Gastrocnemius medialis (tissue), 4 donors: ENCODE results near the gene MIPEP. TPM values are rescaled to one million over a fixed set of nuclear protein-coding genes. Genes with fewer than 3 reads are reported as not detected.

ENCODE experiments used
- ATAC-seq, 2 donors: fragments of 150-250 bp; one replicate each; pipeline ENCODE4 v1.9.1; 2016
- DNase-seq, 2 donors: peaks; one replicate each; pipeline ENCODE4 v3.0.0-alpha.2; 2019
- H3K27ac ChIP-seq, 4 donors: fragments of 200-600 bp; sonication (generic); 1 replicate in 1 of 4; 2 replicates in 3 of 4; pipeline ENCODE4 v1.5.1; 2016 to 2018; ENCODE audit warnings: mild to moderate bottlenecking in 2 of 4, moderate library complexity in 1 of 4
- H3K27me3 ChIP-seq, 3 donors: fragments of 200-600 bp; sonication (generic) in 2 of 3; 1 replicate in 1 of 3; 2 replicates in 2 of 3; pipeline versions ENCODE4 v1.5.1 to v1.6.0; 2016 to 2019; ENCODE audit warnings: mild to moderate bottlenecking in 1 of 3, moderate library complexity in 1 of 3
- H3K36me3 ChIP-seq, 2 donors: fragments of 200-600 bp; sonication (generic) in 1 of 2; one replicate each; pipeline ENCODE4 v1.5.1; 2017 to 2018
- H3K4me1 ChIP-seq, 2 donors: fragments of 200-600 bp; sonication (generic) in 1 of 2; one replicate each; pipeline ENCODE4 v1.5.1; 2016 to 2017; ENCODE audit warnings: mild to moderate bottlenecking in 2 of 2
- H3K4me3 ChIP-seq, 4 donors: fragments of 200-600 bp; sonication (generic) in 3 of 4; 1 replicate in 1 of 4; 2 replicates in 3 of 4; pipeline ENCODE4 v1.5.1; 2016 to 2019; ENCODE audit warnings: mild to moderate bottlenecking in 2 of 4
- H3K9me3 ChIP-seq, 3 donors: fragments of 200-600 bp; sonication (generic) in 2 of 3; 1 replicate in 1 of 3; 2 replicates in 2 of 3; pipeline ENCODE4 v1.5.1; 2016 to 2019
- CTCF ChIP-seq, 5 experiments: fragments of 450-650 bp in 3 of 5; fragments of 200-600 bp in 2 of 5; sonication (generic) in 2 of 5; IDR thresholded peaks in 4 of 5; conservative IDR thresholded peaks in 1 of 5; 1 replicate in 4 of 5; 2 replicates in 1 of 5; pipeline ENCODE4 v1.5.1; 2016 to 2019; ENCODE audit warnings: antibody characterized with exemption in 5 of 5, mild to moderate bottlenecking in 3 of 5, moderate library complexity in 3 of 5
- POLR2A ChIP-seq, 2 donors: fragments of 450-650 bp; IDR thresholded peaks; one replicate each; pipeline ENCODE4 v1.6.1; 2017; ENCODE audit warnings: antibody characterized with exemption in 2 of 2, mild to moderate bottlenecking in 2 of 2, moderate library complexity in 2 of 2
- in situ Hi-C, 4 donors: fragments of 200-750 bp; cut with MboI; loops; one replicate each; pipeline versions ENCODE4 v1.15.0 to v1.8.0; 2017; ENCODE audit warnings: low sequenced_read_pairs in 4 of 4
- intact Hi-C: fragments of 100-400 bp; cut with DNase I; formaldehyde crosslinking; loops from one replicate; pipeline ENCODE4 v1.15.1; 2023; ENCODE audit warnings: low total_unique reads
- total RNA-seq, 4 donors: library from RNA; depleted of rRNA; stranded (reverse); fragments of >200 nt; gene quantifications; one replicate each; pipeline versions ENCODE4 v1.1.0 to v1.2.3, GENCODE V29; 2016

Gene MIPEP
- total RNA-seq, 4 donors from 2014 or later = 9.2 to 23.1 (median 14.0) TPM

- DNase-seq (no peak), ATAC-seq (no peak)
- no peaks in the 10 kb centered on the region for H3K9me3 ChIP-seq
- H3K27ac ChIP-seq = no peak overlapping the region
- in situ Hi-C loops (no loop called here), intact Hi-C loops (no loop called here)
- no peaks in the 10 kb centered on the region for H3K27me3 ChIP-seq
- no peaks in the 10 kb centered on the region for H3K36me3 ChIP-seq
- H3K4me1 ChIP-seq = no peaks in the 10 kb centered on the region
- H3K4me3 ChIP-seq = no peak overlapping the region
- TF ChIP-seq CTCF (IDR thresholded peaks at IDR 0.05 in 4 of 5, conservative IDR thresholded peaks at IDR 0.05 in 1 of 5) (no peak), POLR2A (IDR thresholded peaks at IDR 0.05) (no peak)
These were observed 111.7 kb downstream of the MIPEP start for GRCh38 chr13:23777575-23777870.

- no peaks in the 10 kb centered on the region for H3K9me3 ChIP-seq
- in situ Hi-C loops = no loop called here
- TF ChIP-seq CTCF (IDR thresholded peaks at IDR 0.05 in 4 of 5, conservative IDR thresholded peaks at IDR 0.05 in 1 of 5) (no peak), POLR2A (IDR thresholded peaks at IDR 0.05) (no peak)
These were observed 112.3 kb downstream of the MIPEP start for GRCh38 chr13:23776698-23777574.

GRCh38 chr13:23772717-23773116, 116.5 kb downstream of the MIPEP start:
- no peaks in the 10 kb centered on the region for H3K27me3 ChIP-seq
- no peaks in the 10 kb centered on the region for H3K4me1 ChIP-seq
- intact Hi-C loops = no loop called here
- no peak overlapping the region for H3K27ac ChIP-seq
- in situ Hi-C loops = no loop called here
- DNase-seq (no peak), ATAC-seq (no peak)
- no peaks in the 10 kb centered on the region for H3K36me3 ChIP-seq
- H3K4me3 ChIP-seq = no peak overlapping the region
- H3K9me3 ChIP-seq = no peaks in the 10 kb centered on the region
- TF ChIP-seq POLR2A (IDR thresholded peaks at IDR 0.05) = no peak
- TF ChIP-seq CTCF (IDR thresholded peaks at IDR 0.05 in 4 of 5, conservative IDR thresholded peaks at IDR 0.05 in 1 of 5) = no peak

More at GRCh38 chr13:23776698-23777574, 112.3 kb downstream of the MIPEP start:
- intact Hi-C loops = no loop called here
- Histone ChIP-seq H3K27ac (no peak overlapping the region), H3K36me3 (no peaks in the 10 kb centered on the region), H3K4me3 (no peak overlapping the region), H3K4me1 (no peaks in the 10 kb centered on the region), H3K27me3 (no peaks in the 10 kb centered on the region)
- ATAC-seq (no peak), DNase-seq (no peak)

GRCh38 chr13:23771956-23772355, 117.2 kb downstream of the MIPEP start:
- no peak overlapping the region for H3K4me3 ChIP-seq
- in situ Hi-C loops = no loop called here
- TF ChIP-seq POLR2A (IDR thresholded peaks at IDR 0.05) = no peak
- H3K27me3 ChIP-seq = no peaks in the 10 kb centered on the region
- H3K4me1 ChIP-seq = peaks cover 0 to 3% of the 10 kb centered on the region in 2 donors
- DNase-seq (no peak), ATAC-seq (no peak)
- H3K36me3 ChIP-seq = no peaks in the 10 kb centered on the region
- no peak overlapping the region for H3K27ac ChIP-seq
- intact Hi-C loops = no loop called here
- no peaks in the 10 kb centered on the region for H3K9me3 ChIP-seq

GRCh38 chr13:23771552-23771951, 117.6 kb downstream of the MIPEP start:
- H3K36me3 ChIP-seq = no peaks in the 10 kb centered on the region
- in situ Hi-C loops = no loop called here
- peaks cover 0 to 7% of the 10 kb centered on the region in 2 donors for H3K4me1 ChIP-seq
- H3K9me3 ChIP-seq = no peaks in the 10 kb centered on the region
- DNase-seq (no peak), ATAC-seq (no peak)
- no peak overlapping the region for H3K4me3 ChIP-seq
- intact Hi-C loops = no loop called here
- H3K27me3 ChIP-seq = no peaks in the 10 kb centered on the region
- no peak overlapping the region for H3K27ac ChIP-seq
- TF ChIP-seq POLR2A (IDR thresholded peaks at IDR 0.05) = no peak
- TF ChIP-seq CTCF (IDR thresholded peaks at IDR 0.05 in 4 of 5, conservative IDR thresholded peaks at IDR 0.05 in 1 of 5) = no peak
